ENCODE measurements around the gene AKR1C1. TPM values are rescaled to one million over a fixed set of nuclear protein-coding genes. Genes with fewer than 3 reads are reported as not detected.
"Not testable (repeated sequence)": the region's sequence is repeated elsewhere in the genome, so short reads cannot be mapped to it uniquely, and the experiment has no call there.

The AKR1C1 gene
- total RNA-seq, 1 donor from 2014 or later, result 54.5 TPM

- DNase-seq (no peak), ATAC-seq (no peak)
- no peak overlapping the region for H3K27ac ChIP-seq
- H3K4me1 ChIP-seq, result peaks cover 19% of the 10 kb centered on the region
- H3K9me3 ChIP-seq, result no peaks in the 10 kb centered on the region
- intact Hi-C loops (cut with DNase I), result no loop called here
- TF ChIP-seq CTCF (IDR thresholded peaks at IDR 0.05), result no peak
- no peaks in the 10 kb centered on the region for H3K27me3 ChIP-seq (ENCODE audit: low read depth)
- H3K4me3 ChIP-seq, result no peak overlapping the region
- no peaks in the 10 kb centered on the region for H3K36me3 ChIP-seq
Measured at GRCh38 chr10:5023177-5023805, 60.1 kb downstream of the AKR1C1 start.

GRCh38 chr10:5025461-5025881 is 62.3 kb downstream of the AKR1C1 start:
- H3K27ac ChIP-seq; H3K4me3 ChIP-seq; H3K4me1 ChIP-seq; H3K36me3 ChIP-seq; intact Hi-C loops (cut with DNase I); H3K27me3 ChIP-seq (ENCODE audit: low read depth): not testable (repeated sequence)
- peaks cover 12% of the 10 kb centered on the region for H3K9me3 ChIP-seq
- peak; percentile 71 to 85 for ATAC-seq
- DNase-seq, result peak; percentile 65

- Histone ChIP-seq H3K27ac (no peak overlapping the region), H3K4me1 (no peaks in the 10 kb centered on the region), H3K27me3 (ENCODE audit: low read depth) (no peaks in the 10 kb centered on the region), H3K4me3 (no peak overlapping the region), H3K9me3 (peaks cover 37% of the 10 kb centered on the region), H3K36me3 (no peaks in the 10 kb centered on the region)
- ATAC-seq (no peak), DNase-seq (no peak)
- no peak for TF ChIP-seq CTCF (IDR thresholded peaks at IDR 0.05)
- intact Hi-C loops (cut with DNase I), result no loop called here
Measured at GRCh38 chr10:5030989-5031388, 67.8 kb downstream of the AKR1C1 start.

GRCh38 chr10:5031588-5031987 is 68.4 kb downstream of the AKR1C1 start:
- H3K27me3 ChIP-seq (ENCODE audit: low read depth); H3K36me3 ChIP-seq; intact Hi-C loops (cut with DNase I); H3K4me3 ChIP-seq; H3K27ac ChIP-seq; ATAC-seq; H3K4me1 ChIP-seq: not testable (repeated sequence)
- H3K9me3 ChIP-seq, result peaks cover 37% of the 10 kb centered on the region
- DNase-seq, result peak; percentile 52

- H3K4me1 ChIP-seq; intact Hi-C loops (cut with DNase I); H3K27me3 ChIP-seq (ENCODE audit: low read depth); DNase-seq; H3K4me3 ChIP-seq; H3K36me3 ChIP-seq; ATAC-seq; H3K27ac ChIP-seq: not testable (repeated sequence)
- peaks cover 37% of the 10 kb centered on the region for H3K9me3 ChIP-seq
Measured at GRCh38 chr10:5032444-5032843, 69.2 kb downstream of the AKR1C1 start.

Other genes with a start within 250 kb of the AKR1C1 start
- 11.3 TPM for gene AKR1E2, start 137.2 kb upstream of the AKR1C1 start, total RNA-seq
- 34.4 TPM for gene AKR1C2, start 40.4 kb downstream of the AKR1C1 start, total RNA-seq
- gene AKR1C3, start 131.0 kb downstream of the AKR1C1 start, total RNA-seq, result 84.4 TPM
- 0.83 TPM for gene AKR1C8, start 221.7 kb downstream of the AKR1C1 start, total RNA-seq
- gene AKR1C4, start 233.4 kb downstream of the AKR1C1 start, total RNA-seq, result not detected

Data from lower lobe of right lung (tissue), 2 donors.